Mesenchymal stem cell (in vitro differentiated cells and primary cell): ENCODE results near the gene SPDYC.

ENCODE experiments used
- DNase-seq: peaks from one replicate; pipeline ENCODE4 v3.0.0-alpha.2; 2013
- H2AFZ ChIP-seq: one replicate; pipeline ENCODE4 v1.6.1; 2013; ENCODE audit warnings: low read depth, mild to moderate bottlenecking, control low read depth, inconsistent platforms, low read length, moderate library complexity
- H2AK5ac ChIP-seq: 2 replicates; pipeline ENCODE4 v1.6.1; 2013; ENCODE audit warnings: low read length, moderate library complexity, mild to moderate bottlenecking, inconsistent platforms; ENCODE audit not compliant: severe bottlenecking
- H2BK120ac ChIP-seq: one replicate; pipeline ENCODE4 v1.6.1; 2013; ENCODE audit warnings: low read depth, mild to moderate bottlenecking, inconsistent platforms, low read length, moderate library complexity
- H2BK12ac ChIP-seq, 2 experiments: one replicate each; pipeline ENCODE4 v1.6.1; 2013; ENCODE audit warnings: inconsistent platforms in 2 of 2, low read length in 2 of 2, mild to moderate bottlenecking in 2 of 2, moderate library complexity in 2 of 2, control low read depth in 1 of 2
- H2BK15ac ChIP-seq: one replicate; pipeline ENCODE4 v1.6.1; 2013; ENCODE audit warnings: mild to moderate bottlenecking, low read depth, inconsistent platforms; ENCODE audit not compliant: poor library complexity, severe bottlenecking
- H2BK5ac ChIP-seq: 2 replicates; pipeline ENCODE4 v1.6.1; 2013; ENCODE audit warnings: low read depth, mild to moderate bottlenecking, low read length, control low read depth, inconsistent platforms; ENCODE audit not compliant: poor library complexity, severe bottlenecking
- H3K14ac ChIP-seq, 2 experiments: one replicate each; pipeline ENCODE4 v1.6.1; 2013; ENCODE audit warnings: inconsistent platforms in 2 of 2, low read length in 2 of 2, control low read depth in 1 of 2, mild to moderate bottlenecking in 1 of 2, moderate library complexity in 1 of 2
- H3K18ac ChIP-seq, 2 experiments: one replicate each; pipeline ENCODE4 v1.6.1; 2013; ENCODE audit warnings: inconsistent platforms in 2 of 2, low read length in 2 of 2, control low read depth in 1 of 2, low read depth in 1 of 2, mild to moderate bottlenecking in 1 of 2
- H3K23ac ChIP-seq, 2 experiments: one replicate each; pipeline ENCODE4 v1.6.1; 2013; ENCODE audit warnings: inconsistent platforms in 2 of 2, low read length in 2 of 2, mild to moderate bottlenecking in 2 of 2, moderate library complexity in 2 of 2, control low read depth in 1 of 2
- H3K27ac ChIP-seq: 2 replicates; pipeline ENCODE4 v1.5.1; 2013; ENCODE audit warnings: mild to moderate bottlenecking, moderate library complexity, low read length, control low read depth, inconsistent platforms; ENCODE audit not compliant: poor library complexity, severe bottlenecking
- H3K27me3 ChIP-seq, 2 experiments: 2 replicates each; pipeline versions ENCODE4 v1.6.1 to v1.7.0; 2013; ENCODE audit warnings: low read length in 2 of 2, mild to moderate bottlenecking in 2 of 2, moderate library complexity in 2 of 2, control low read depth in 1 of 2, inconsistent platforms in 1 of 2; ENCODE audit not compliant: control insufficient read depth in 1 of 2, insufficient read depth in 1 of 2
- H3K36me3 ChIP-seq, 2 experiments: 2 replicates each; pipeline versions ENCODE4 v1.6.1 to v1.7.0; 2013; ENCODE audit warnings: low read length in 2 of 2, control low read depth in 1 of 2, inconsistent platforms in 1 of 2, low read depth in 1 of 2, mild to moderate bottlenecking in 1 of 2; ENCODE audit not compliant: insufficient read depth in 2 of 2, control insufficient read depth in 1 of 2
- H3K4ac ChIP-seq, 2 experiments: one replicate each; pipeline ENCODE4 v1.6.1; 2013; ENCODE audit warnings: inconsistent platforms in 2 of 2, low read length in 2 of 2, mild to moderate bottlenecking in 2 of 2, moderate library complexity in 2 of 2, control low read depth in 1 of 2, low read depth in 1 of 2
- H3K4me1 ChIP-seq: 2 replicates; pipeline ENCODE4 v1.6.1; 2013; ENCODE audit warnings: low read depth, low read length, control low read depth; ENCODE audit not compliant: control insufficient read depth, insufficient read depth
- H3K4me2 ChIP-seq: 2 replicates; pipeline ENCODE4 v1.6.1; 2013; ENCODE audit warnings: low read length, mild to moderate bottlenecking, inconsistent platforms; ENCODE audit not compliant: poor library complexity, severe bottlenecking
- H3K4me3 ChIP-seq, 2 experiments: 2 replicates each; pipeline versions ENCODE4 v1.5.1 to v1.7.0; 2013; ENCODE audit warnings: low read length in 2 of 2, mild to moderate bottlenecking in 2 of 2, control low read depth in 1 of 2, low read depth in 1 of 2; ENCODE audit not compliant: insufficient read depth in 1 of 2
- H3K79me1 ChIP-seq: replicated peaks from 2 replicates; pipeline ENCODE4 v1.6.1; 2013; ENCODE audit warnings: mild to moderate bottlenecking, control low read depth, low read length, inconsistent platforms; ENCODE audit not compliant: poor library complexity, severe bottlenecking
- H3K9ac ChIP-seq: 2 replicates; pipeline ENCODE4 v1.7.0; 2013; ENCODE audit warnings: mild to moderate bottlenecking, low read length, moderate library complexity
- H3K9me3 ChIP-seq: 2 replicates; pipeline ENCODE4 v1.7.0; 2013; ENCODE audit warnings: mild to moderate bottlenecking, low read length; ENCODE audit not compliant: control insufficient read depth
- H4K8ac ChIP-seq: one replicate; pipeline ENCODE4 v1.6.1; 2013; ENCODE audit warnings: inconsistent platforms, mild to moderate bottlenecking, low read length, moderate library complexity
- H4K91ac ChIP-seq: one replicate; pipeline ENCODE4 v1.6.1; 2013; ENCODE audit warnings: mild to moderate bottlenecking, low read length, inconsistent platforms
- WGBS: methylation state at CpG from one replicate; pipeline ENCODE4 v1.1.7; 2013; ENCODE audit warnings: mixed read lengths; 5-methylcytosine and 5-hydroxymethylcytosine counted together

SPDYC gene

DNA sequence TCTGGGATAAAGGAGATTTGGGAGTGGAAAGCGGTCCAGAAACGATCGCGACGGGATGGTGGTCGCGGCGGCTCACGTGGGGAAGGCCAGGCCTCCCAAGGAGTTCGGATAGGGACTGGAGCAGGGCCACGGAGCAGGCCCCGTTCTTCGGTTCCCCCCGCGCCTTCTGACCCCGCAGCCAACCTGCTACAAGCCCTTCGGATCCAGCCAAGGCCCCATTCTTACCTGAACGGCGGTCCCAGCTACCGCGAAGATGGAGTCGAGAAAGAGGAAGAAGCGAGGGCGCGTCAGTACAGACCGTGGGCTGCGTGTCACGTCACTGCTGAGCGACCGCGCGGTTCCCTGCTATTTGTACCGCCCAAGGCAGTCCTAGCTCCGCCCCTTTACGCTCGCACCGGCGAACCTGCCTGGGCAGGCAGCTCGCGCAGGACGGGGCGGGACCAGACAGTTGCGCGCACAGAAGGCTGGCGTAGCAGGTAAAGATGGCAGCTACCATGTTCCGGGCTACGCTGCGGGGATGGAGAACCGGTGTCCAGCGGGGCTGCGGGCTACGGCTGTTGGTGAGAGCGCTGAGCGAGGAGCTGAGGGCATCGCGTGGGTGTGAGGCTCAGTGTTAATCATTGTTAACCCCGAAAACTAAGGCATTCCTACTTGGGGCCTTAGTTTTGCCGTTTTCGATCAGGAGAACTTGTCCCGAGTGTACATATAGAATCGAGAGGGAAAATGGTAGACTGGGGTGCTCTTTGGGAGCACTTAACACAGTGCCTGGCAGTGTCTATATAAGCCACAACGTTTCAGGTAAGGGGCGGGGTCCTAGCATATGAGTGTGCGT is 48.0 kb upstream of the SPDYC start, which contains the start of the genes FAU and MRPL49:
Gene FAU (minus strand): TSS at position 270 of the 832 bp plus-strand sequence. CDS start 321 bp downstream, outside the sequence.
Gene MRPL49 (plus strand): TSS at position 457 of the 832 bp plus-strand sequence. CDS start 26 bp downstream, at position 483.
- H3K18ac ChIP-seq = peak within 1 kb of the TSS; percentile 94 to 98
- H3K9ac ChIP-seq = peak within 1 kb of the TSS; percentile 98
- H2BK120ac ChIP-seq = no peak within 1 kb of the TSS
- H3K27me3 ChIP-seq = no peaks in the 10 kb centered on the region
- H3K79me1 ChIP-seq = peaks cover 17% of the 10 kb centered on the region
- no peak within 1 kb of the TSS for H2BK12ac ChIP-seq
- WGBS = under 1% methylated on average over 64 of the region's 64 CpGs
- no peak within 1 kb of the TSS for H2BK5ac ChIP-seq
- H3K27ac ChIP-seq = peak within 1 kb of the TSS; percentile 92
- peak within 1 kb of the TSS; percentile 66 for H3K4me2 ChIP-seq
- peak within 1 kb of the TSS; percentile 68 for H2BK15ac ChIP-seq
- peak within 1 kb of the TSS; percentile 93 for H4K8ac ChIP-seq
- H2AFZ ChIP-seq = peak within 1 kb of the TSS; percentile 85
- H3K4me3 ChIP-seq = peak within 1 kb of the TSS; percentile 93 to 98
- peaks cover 49 to 65% of the 10 kb centered on the region in 2 experiments for H3K36me3 ChIP-seq
- DNase-seq = peak; percentile 96
- H3K14ac ChIP-seq = peak within 1 kb of the TSS in 1 of 2 experiments; percentile 44
- H3K9me3 ChIP-seq = no peaks in the 10 kb centered on the region
- peak within 1 kb of the TSS; percentile 71 for H4K91ac ChIP-seq
- peak within 1 kb of the TSS; percentile 83 to 95 for H3K4ac ChIP-seq
- H3K23ac ChIP-seq = no peak within 1 kb of the TSS
- peak within 1 kb of the TSS; percentile 55 for H2AK5ac ChIP-seq
- peaks cover 5% of the 10 kb centered on the region for H3K4me1 ChIP-seq

DNA sequence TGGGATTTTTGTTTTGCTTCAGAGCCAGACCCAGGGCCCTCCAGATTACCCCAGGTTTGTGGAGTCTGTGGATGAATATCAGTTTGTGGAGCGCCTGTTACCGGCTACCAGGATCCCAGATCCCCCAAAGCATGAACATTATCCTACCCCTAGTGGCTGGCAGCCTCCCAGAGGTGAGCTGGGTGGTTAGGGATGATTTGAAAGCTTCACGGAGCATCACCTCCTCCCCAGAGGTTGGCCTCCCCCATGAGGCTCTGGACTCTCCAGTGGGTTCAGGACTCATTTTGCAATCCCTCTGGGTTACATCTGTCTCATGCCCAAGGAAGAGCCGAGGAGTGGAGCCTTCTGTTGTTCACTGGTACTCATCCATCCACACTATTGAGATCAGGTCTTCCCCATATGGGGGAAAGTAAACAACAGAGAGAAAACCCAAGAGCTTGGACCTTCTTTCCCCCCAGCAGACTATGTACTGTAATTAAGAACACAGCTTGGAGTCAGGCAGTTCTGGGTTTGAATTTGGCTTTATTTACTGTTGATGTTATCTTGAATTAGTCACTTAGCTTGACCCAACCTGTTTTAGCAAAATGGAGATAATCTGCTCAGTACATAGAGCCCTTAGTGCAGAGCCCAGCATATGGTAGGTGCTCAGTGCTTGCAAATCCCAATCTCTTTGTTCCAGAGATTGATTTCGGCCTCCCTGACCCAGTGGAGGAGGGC is 45.4 kb upstream of the SPDYC start:
- Histone ChIP-seq H2AK5ac (no peak overlapping the region), H3K23ac (no peak overlapping the region), H2BK120ac (no peak overlapping the region), H2BK5ac (no peak overlapping the region), H3K27me3 (no peaks in the 10 kb centered on the region), H3K36me3 (peaks cover 57 to 71% of the 10 kb centered on the region in 2 experiments), H3K9me3 (no peaks in the 10 kb centered on the region), H3K14ac (no peak overlapping the region), H3K4me3 (no peak overlapping the region), H2AFZ (no peak overlapping the region), H4K91ac (no peak overlapping the region), H2BK15ac (no peak overlapping the region), H4K8ac (no peak overlapping the region), H3K18ac (no peak overlapping the region), H3K4ac (no peak overlapping the region), H2BK12ac (no peak overlapping the region), H3K27ac (no peak overlapping the region), H3K79me1 (peaks cover 27% of the 10 kb centered on the region), H3K4me1 (peaks cover 5% of the 10 kb centered on the region), H3K4me2 (no peak overlapping the region), H3K9ac (no peak overlapping the region)
- 98% methylated on average over 3 of the region's 5 CpGs for WGBS
- DNase-seq = no peak

DNA sequence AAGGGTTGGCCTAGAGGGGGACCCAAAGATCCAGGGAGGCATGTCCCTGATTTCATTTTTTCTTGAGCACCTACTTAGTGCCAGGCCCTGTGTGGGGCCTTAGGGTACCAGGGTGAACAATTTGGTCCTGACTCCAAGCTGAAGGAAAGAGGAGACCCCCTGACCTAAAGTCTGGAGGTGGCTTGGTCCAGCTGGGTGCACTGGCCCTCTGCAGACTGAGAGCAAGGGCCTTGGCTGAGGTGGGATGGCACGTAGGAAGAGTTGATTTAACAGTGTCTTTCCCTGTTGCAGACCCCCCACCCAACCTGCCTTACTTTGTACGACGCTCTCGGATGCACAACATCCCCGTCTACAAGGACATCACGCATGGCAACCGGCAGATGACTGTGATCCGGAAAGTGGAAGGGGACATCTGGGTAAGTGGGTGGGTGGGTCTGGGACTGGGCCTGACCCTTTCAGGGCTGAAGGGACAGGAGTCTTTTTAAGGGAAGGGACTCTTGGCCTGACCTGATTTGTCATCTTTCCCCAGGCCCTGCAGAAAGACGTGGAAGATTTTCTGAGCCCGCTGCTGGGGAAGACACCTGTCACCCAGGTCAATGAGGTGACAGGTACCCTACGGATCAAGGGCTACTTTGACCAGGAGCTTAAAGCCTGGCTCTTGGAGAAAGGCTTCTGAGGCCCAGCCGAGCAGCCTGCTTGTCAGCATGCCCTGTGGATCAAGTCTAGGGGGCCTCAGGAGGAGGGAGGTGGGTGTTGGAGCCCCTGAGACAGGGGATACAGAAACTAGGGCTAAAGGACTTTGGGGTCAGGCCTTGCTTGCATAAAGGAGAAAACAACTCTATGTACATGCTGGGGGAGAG is 44.6 kb upstream of the SPDYC start:
- H2BK5ac ChIP-seq = no peak overlapping the region
- H2BK15ac ChIP-seq = peak overlapping the region; percentile 12
- H3K27ac ChIP-seq = no peak overlapping the region
- peaks cover 27% of the 10 kb centered on the region for H3K79me1 ChIP-seq
- 97% methylated on average over 12 of the region's 12 CpGs for WGBS
- H3K36me3 ChIP-seq = peaks cover 58 to 71% of the 10 kb centered on the region in 2 experiments
- H3K9ac ChIP-seq = no peak overlapping the region
- no peak overlapping the region for H3K14ac ChIP-seq
- no peak overlapping the region for H2AK5ac ChIP-seq
- no peak overlapping the region for H3K23ac ChIP-seq
- no peak overlapping the region for H4K8ac ChIP-seq
- no peak overlapping the region for H2BK12ac ChIP-seq
- no peak overlapping the region for H3K18ac ChIP-seq
- H2BK120ac ChIP-seq = no peak overlapping the region
- no peaks in the 10 kb centered on the region for H3K9me3 ChIP-seq
- no peak overlapping the region for H3K4me3 ChIP-seq
- no peak overlapping the region for H3K4ac ChIP-seq
- H3K4me2 ChIP-seq = no peak overlapping the region
- H3K4me1 ChIP-seq = peaks cover 5% of the 10 kb centered on the region
- no peak overlapping the region for H4K91ac ChIP-seq
- no peak overlapping the region for H2AFZ ChIP-seq
- DNase-seq = no peak
- no peaks in the 10 kb centered on the region for H3K27me3 ChIP-seq
